Measurements from ENCODE around the gene DHX8.

GRCh38 chr17:43468691-43469139 is 15.1 kb upstream of the DHX8 start:
- TF ChIP-seq ZNF274 (IDR thresholded peaks at IDR 0.05; ENCODE audit: low read depth, low read length) (no peak), EZH2 (IDR thresholded peaks at IDR 0.05) (no peak)
- TF ChIP-seq, protein P1, sequence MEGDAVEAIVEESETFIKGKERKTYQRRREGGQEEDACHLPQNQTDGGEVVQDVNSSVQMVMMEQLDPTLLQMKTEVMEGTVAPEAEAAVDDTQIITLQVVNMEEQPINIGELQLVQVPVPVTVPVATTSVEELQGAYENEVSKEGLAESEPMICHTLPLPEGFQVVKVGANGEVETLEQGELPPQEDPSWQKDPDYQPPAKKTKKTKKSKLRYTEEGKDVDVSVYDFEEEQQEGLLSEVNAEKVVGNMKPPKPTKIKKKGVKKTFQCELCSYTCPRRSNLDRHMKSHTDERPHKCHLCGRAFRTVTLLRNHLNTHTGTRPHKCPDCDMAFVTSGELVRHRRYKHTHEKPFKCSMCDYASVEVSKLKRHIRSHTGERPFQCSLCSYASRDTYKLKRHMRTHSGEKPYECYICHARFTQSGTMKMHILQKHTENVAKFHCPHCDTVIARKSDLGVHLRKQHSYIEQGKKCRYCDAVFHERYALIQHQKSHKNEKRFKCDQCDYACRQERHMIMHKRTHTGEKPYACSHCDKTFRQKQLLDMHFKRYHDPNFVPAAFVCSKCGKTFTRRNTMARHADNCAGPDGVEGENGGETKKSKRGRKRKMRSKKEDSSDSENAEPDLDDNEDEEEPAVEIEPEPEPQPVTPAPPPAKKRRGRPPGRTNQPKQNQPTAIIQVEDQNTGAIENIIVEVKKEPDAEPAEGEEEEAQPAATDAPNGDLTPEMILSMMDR (IDR thresholded peaks at IDR 0.05 in 2 of 3, conservative IDR thresholded peaks at IDR 0.05 in 1 of 3; ENCODE audit: borderline replicate concordance in 1 of 3, insufficient read depth in 1 of 3, low read depth in 2 of 3, low read length in 2 of 3) = no peak

Measured in HCT116 (cell line).